ELF-1 (cell line): Measurements from ENCODE around the gene ANK2.
"Not testable (repeated sequence)": the region's sequence is repeated elsewhere in the genome, so short reads cannot be mapped to it uniquely, and the experiment has no call there.

Source experiments
- DNase-seq: peaks from one replicate; pipeline ENCODE4 v3.0.0-alpha.2; 2016; ENCODE audit warnings: low read depth, low spot score

ANK2 gene

DNA sequence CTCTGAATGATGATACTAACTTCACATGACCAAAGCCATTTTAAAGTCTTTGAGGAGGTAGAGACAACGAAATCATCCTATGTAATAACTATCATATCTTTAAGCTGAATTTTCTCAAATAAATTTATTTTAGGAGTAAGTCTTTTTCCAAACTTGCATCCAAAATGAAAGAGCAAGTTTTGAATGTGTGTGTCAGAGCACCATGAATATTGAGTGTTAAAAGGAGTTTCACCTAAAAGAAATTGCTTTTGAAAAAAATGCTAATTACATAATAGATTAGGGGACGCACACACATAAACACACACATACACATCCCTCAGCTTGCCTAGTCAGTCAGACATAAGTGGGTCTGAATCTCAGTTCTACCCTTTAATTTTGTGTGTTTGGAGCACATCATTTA is 1.9 kb downstream of the ANK2 start:
- DNase-seq = no peak

GRCh38 chr4:113052379-113052951 is 3.0 kb downstream of the ANK2 start:
- no peak for DNase-seq

DNA sequence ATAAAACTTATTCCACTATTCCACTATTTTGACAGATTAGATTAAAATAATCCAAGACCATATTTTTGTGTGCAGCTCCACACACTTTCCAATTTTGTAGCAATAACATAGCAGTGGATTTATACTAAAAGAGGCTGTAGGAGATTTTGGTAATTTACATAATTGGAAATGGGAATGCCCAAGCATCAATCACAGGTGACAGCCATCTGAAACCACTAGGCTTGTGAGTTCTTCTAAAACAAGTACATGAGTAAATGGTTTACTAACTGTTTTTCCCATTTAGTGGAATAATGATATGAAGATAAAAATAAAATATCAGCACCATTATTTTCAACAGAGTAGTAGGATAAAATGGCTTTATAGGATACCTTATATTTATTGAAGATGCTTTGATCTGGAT is 4.4 kb downstream of the ANK2 start:
- no peak for DNase-seq

GRCh38 chr4:113056318-113056717 is 6.9 kb downstream of the ANK2 start:
- DNase-seq = no peak

DNA sequence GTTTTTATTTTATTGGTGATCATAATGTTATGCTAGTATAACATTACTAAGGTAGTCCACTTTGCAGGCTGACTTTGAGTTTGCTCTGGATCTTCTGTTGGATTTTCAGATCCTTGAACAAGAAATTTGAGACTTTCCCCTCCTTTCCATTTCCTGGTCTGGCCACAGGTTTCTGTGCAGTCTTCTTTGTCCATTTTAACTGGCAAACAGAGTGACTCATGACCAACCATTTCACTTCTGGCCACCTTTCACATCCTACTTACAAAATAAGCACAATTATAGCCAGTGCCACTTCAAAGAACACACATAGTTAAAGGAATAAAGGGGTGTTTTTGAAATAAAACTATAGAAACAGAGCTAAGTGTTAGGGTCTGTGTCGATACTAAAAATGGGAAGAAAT is 8.4 kb downstream of the ANK2 start:
- no peak for DNase-seq

- DNase-seq = no peak
These were observed 10.2 kb downstream of the ANK2 start for GRCh38 chr4:113059449-113060182.

- peak; percentile 24 for DNase-seq
These were observed 11.4 kb downstream of the ANK2 start for GRCh38 chr4:113060853-113061252.

DNA sequence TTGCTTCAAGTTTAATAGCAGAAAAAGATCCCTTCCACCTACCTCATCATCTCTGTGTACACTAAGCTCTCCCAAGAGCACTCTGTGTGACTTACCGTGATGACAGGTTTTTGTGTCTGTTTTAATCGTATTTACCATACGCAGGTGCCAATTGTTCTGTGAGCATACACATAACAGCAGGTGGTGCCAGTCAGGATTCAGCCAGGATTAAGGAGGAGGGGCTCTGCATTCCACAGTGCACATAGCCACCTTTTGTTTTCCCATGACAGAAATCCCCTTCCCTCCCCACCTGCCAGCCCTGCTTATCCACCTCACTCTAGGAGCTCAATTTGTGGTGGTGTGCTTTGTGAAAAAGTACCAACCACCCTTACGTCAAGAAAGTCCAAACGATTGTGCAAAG is 14.8 kb downstream of the ANK2 start:
- DNase-seq = peak; percentile 93

- no peak for DNase-seq
These were observed 16.2 kb downstream of the ANK2 start for GRCh38 chr4:113065629-113066028.

DNA sequence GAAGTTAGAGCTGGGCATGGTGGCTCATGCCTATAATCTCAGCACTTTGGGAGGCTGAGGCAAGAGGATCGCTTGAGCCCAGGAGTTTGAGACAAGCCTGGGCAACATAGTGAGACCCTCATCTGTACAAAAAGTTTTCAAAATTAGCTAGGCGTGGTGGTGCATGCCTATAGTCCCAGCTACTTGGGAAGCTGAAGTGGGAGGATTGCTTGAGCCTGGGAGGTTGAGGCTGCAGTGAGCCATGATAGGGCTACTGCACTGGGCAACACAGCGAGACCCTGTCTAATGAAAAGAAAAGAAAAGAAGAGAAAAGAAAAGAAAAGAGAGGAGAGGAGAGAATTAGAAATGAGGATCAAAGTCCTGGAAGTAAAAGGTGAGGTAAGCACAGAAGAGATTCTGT is 19.3 kb downstream of the ANK2 start:
- DNase-seq = not testable (repeated sequence)

DNA sequence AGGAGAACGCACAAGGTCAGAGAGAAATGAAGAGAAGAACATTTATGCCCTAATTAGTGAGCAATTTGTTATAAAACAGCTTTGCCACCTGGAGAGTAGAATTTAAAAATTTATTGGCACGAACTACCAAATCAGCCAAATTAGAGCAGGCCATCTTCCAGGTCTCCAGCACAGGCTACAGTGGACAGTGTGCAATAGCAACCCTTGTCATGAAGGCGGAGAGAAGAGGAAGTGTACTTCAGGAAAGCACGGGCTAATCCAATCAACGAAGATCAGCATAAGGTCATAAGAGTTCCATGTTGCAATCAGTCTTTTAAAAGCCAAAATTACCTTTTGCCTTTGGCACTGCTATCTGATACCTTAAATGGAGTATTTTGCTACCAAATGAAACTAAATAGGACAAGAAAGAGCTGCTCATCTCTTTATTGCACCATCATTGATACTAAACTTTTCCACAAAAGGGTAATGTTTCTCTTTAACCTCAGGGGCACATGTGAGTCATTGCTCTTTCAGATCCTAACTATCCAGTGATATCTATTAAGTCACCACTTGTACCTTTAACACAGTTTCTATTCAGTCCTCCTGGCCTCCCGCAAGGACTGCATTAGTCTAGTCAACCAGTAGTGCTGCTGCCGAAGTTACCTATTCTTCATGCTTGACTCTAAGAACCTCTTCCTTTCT is 19.9 kb downstream of the ANK2 start:
- no peak for DNase-seq

GRCh38 chr4:113070755-113071154 is 21.3 kb downstream of the ANK2 start:
- no peak for DNase-seq

DNA sequence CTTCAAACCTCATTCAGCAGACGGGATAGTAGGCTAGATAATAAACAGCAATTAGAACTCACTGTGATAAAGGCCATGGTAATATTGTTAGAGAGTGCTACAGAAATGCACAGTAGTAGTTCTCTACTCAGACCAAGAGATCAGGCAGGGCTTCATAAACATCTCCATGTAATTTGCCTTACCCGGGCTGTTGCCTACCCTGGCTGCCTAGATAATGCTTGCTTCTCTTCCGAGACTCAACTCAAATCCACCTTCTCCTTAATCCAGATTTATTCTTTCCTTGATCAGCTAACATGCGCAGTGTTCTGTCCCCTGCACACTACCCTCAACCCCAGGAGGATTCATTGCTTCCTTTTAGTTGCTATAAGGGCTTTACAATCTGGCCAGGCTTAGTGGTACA is 21.8 kb downstream of the ANK2 start:
- DNase-seq = no peak

DNA sequence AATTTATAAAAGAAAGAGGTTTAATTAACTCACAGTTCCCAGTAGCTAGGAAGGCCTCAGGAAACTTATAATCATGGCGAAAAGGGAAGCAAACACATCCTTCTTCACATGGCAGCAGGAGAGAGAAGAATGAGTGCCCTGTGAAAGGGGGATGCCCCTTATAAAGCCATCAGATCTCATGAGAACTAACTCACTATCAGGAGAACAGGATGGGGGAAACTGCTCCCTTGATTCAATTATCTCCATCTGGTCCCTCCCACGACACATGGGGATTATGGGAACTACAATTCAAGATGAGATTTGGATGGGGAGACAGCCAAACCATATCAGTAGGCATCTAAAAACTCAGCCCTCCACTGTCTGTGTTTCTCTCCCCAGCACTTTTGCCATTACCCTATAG is 22.4 kb downstream of the ANK2 start:
- no peak for DNase-seq

GRCh38 chr4:113073451-113074005 is 24.1 kb downstream of the ANK2 start:
- DNase-seq = no peak

- no peak for DNase-seq
These were observed 28.1 kb downstream of the ANK2 start for GRCh38 chr4:113077575-113077974.

DNA sequence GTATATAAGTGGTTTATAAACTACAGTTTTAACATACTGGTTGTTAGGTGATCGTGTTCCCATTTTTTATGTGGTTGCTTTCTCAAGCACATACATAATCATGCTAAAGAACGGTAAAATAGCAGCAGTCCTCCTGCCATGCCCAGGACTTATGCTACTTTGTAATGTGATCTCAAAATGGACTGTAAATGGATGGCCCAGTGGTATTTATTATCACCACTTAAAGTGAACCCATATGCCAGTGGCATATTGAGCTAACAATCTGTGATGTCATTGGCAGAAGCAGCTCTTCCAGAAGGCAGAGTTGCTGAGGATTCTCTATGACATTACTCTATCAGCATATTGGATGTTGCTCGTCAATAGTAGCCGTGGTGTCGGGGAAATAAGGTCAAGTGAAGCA is 28.6 kb downstream of the ANK2 start:
- DNase-seq = no peak

GRCh38 chr4:113080050-113080449 is 30.6 kb downstream of the ANK2 start:
- DNase-seq = no peak

DNA sequence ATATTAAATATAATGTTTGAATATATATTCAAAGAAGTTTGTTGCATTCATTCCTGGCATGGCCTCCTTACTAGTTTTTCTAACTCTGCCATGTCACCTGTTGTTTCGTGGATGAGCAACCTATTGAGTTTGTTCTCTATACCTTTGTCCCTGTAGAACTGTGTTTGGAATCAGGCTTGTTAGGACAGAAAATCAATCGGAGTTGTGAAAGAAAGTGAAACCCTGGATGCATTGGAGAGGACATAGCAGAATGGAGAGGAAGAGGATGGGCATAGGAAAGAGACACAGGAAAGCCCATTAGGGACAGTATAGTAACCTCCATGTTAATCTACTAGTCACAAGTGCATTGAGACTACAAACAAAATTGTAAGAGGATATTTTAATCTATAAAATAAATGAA is 31.2 kb downstream of the ANK2 start:
- DNase-seq = no peak

DNA sequence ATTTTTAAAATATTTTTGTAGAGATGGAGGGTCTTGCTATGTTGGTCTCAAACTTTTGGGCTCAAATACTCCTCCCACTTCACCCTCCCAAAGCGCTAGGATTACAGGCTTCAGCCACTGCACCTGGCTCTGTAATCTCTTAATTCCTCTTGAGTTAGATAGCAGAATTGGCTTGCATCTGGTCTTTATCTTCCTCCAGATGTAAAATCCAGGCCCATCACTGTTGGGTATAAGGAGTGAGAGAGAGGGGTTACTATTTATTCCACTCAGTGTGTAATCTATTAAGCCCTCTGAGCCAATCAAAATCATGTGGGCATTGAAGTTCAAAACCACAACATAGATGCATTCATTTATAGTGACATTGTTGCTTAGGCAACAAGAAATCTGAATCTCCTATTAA is 33.9 kb downstream of the ANK2 start:
- DNase-seq = no peak

- DNase-seq = no peak
These were observed 36.8 kb downstream of the ANK2 start for GRCh38 chr4:113086172-113086695.

DNA sequence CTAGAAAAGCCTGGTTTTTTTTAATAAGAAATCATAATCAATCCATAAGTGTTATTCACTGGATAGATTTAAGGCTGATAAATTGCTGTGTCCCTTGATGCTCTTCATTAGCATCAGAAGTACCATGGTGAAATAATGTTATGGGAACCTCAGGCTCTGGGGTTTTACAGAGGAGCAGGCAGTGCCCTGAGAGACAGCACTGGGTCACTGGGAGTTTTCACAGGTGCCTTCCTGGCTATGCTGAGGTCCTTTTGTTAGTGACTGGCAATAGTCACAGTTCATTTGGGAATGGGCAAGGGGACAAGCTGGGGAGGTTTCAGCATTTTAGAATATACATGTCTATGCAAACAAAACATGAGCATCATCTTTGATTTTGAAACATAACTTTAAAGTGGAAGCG is 38.6 kb downstream of the ANK2 start:
- DNase-seq = no peak

DNA sequence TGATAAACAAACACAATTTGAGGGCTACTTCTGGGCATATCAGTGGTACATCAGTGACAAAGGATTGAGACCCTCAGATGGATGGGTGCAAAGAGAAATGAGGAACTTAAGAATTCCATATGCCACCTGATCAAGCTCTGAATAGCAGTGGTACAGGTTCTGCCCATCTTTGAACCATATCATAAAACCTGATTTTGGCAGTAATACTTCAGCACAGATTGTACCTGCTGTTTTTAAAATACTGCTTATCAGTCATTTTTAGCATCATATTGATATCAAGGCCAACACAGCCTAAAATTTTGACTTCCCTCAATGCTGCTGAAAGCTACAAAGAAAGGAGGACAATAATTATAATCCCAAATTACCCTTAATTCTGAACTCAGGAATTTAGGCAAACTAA is 41.5 kb downstream of the ANK2 start:
- DNase-seq = no peak
